ENCODE measurements around the gene SDHA. TPM values are rescaled to one million over a fixed set of nuclear protein-coding genes. Genes with fewer than 3 reads are reported as not detected.
"Not testable (repeated sequence)": the region's sequence is repeated elsewhere in the genome, so short reads cannot be mapped to it uniquely, and the experiment has no call there.

Gene SDHA
- polyA plus RNA-seq, 2 of the 4 experiments (the other 2 are of a cell fraction), result 115 to 134 TPM

DNA sequence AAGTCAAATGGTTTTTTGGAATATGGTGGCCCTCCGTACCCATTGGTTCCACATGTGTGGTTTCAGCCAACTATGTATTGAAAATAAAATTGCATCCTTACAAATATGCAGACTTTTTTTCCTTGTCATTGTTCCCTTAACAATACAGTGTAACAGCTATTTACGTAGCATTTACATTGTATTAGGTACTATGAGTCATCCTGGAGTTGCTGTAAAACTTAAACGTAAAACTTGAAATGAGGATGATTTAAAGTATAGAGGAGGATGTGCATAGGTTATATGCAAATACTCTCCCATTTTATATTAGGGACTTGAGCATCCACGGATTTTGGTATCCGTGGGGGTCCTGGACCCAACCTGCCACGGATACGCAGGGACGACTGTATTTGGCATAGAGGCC is 16.3 kb downstream of the SDHA start:
- TF ChIP-seq FOSB (CRISPR knock-in tag; IDR thresholded peaks at IDR 0.05) (no peak), FOSL2 (IDR thresholded peaks at IDR 0.05) (no peak), FOSL2 (CRISPR knock-in tag; IDR thresholded peaks at IDR 0.05) (peak; percentile 34; the same call in 1 of the 2 replicates), HOXB13 (CRISPR knock-in tag; IDR thresholded peaks at IDR 0.05; ENCODE audit: low read depth) (no peak)
- no peak for FAIRE-seq
- Histone ChIP-seq H3K9me3 (no peaks in the 10 kb centered on the region), H3K4me2 (no peak overlapping the region), H3K27ac (no peak overlapping the region), H3K4me3 (no peak overlapping the region), H3K4me1 (no peaks in the 10 kb centered on the region)
- ChIA-PET POLR2A (no interaction called here), CTCF (no interaction called here)
- 90% methylated on average over 8 of the region's 8 CpGs for WGBS (ENCODE audit: missing lambda C conversion rate)
- no peak for ATAC-seq
- DNase-seq (ENCODE audit: low read depth in 1 of 2, low spot score in 1 of 2), result no peak

DNA sequence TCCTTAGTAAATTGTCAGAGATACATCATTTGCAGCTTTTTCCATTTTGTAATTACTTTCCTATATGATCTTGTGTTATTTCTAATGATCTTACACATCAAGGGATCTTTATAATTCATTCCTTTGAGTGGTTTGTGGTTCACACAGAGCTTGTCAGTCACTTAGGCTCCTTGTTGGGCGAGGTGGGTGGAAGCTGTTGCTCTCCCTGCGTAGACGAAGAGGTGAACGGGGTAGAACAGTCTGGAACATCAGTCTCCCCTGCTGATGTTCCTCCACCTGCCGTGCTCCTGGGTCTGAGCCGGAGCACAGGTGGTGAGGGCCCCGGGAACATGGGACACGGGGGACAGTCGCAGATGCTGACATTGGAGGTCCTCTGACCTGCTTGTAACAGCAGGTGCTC is 17.4 kb downstream of the SDHA start:
- WGBS (ENCODE audit: missing lambda C conversion rate), result 96% methylated on average over 6 of the region's 9 CpGs
- ATAC-seq; H3K9me3 ChIP-seq; H3K4me2 ChIP-seq; H3K4me1 ChIP-seq; POLR2A ChIA-PET; DNase-seq (ENCODE audit: low read depth in 1 of 2, low spot score in 1 of 2); H3K27ac ChIP-seq; FAIRE-seq; H3K4me3 ChIP-seq: not testable (repeated sequence)
- CTCF ChIA-PET, result interaction anchor here (0.6 to 1.2 kb wide), 2 partner anchors 13 to 47 kb away, joined by 3 to 4 read pairs; no protein-coding TSS in a partner anchor

DNA sequence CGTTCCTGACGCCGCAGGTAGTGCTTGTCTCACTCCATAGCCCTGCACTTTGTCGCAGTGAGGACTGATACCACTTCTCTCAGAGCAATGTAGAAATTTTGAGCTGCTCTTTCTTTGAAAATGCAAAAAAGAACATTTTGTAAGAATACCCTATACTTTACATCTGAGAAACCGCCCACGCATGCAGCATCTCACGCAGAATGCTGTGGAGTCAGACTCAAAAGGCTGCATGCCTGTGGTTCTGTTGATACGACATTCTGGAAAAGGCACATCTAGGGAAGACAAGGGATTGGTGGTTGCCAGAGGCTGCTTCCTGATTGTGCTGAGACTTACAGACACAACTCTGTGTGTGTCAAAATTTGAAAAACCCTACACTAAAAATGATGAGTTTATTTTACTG is 19.8 kb downstream of the SDHA start:
- DNase-seq (ENCODE audit: low read depth in 1 of 2, low spot score in 1 of 2); H3K4me3 ChIP-seq; CTCF ChIA-PET; H3K4me1 ChIP-seq; POLR2A ChIA-PET; H3K9me3 ChIP-seq; H3K4me2 ChIP-seq; H3K27ac ChIP-seq; ATAC-seq; FAIRE-seq: not testable (repeated sequence)
- 91% methylated on average over 8 of the region's 8 CpGs for WGBS (ENCODE audit: missing lambda C conversion rate)

DNA sequence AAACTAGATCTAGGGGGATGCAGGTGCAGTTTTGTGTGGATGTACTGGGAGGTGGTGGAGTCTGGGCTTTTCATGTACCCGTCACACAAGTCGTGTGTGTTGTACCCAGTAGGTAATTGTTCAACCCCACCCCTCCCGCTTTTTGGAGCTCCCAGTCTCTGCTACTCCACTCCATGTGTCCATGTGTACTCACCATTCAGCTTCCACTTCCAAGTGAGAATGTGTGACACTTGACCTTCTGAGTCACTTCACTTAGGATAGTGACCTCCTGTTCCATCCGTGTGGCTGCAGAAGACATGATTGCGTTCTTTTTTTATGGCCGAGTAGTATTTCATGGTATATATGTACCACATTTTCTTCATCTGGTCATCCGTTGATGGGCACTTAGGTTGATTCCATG is 22.4 kb downstream of the SDHA start:
- H3K4me2 ChIP-seq; DNase-seq (ENCODE audit: low read depth in 1 of 2, low spot score in 1 of 2); ATAC-seq; H3K9me3 ChIP-seq; H3K27ac ChIP-seq; POLR2A ChIA-PET; FAIRE-seq; H3K4me3 ChIP-seq; H3K4me1 ChIP-seq: not testable (repeated sequence)
- CTCF ChIA-PET, result interaction anchor here (1.4 kb wide), 1 partner anchor 22 kb away, joined by 4 read pairs; the partner anchor contains the start of genes CCDC127 and SDHA
- 99% methylated on average over 7 of the region's 7 CpGs for WGBS (ENCODE audit: missing lambda C conversion rate)

DNA sequence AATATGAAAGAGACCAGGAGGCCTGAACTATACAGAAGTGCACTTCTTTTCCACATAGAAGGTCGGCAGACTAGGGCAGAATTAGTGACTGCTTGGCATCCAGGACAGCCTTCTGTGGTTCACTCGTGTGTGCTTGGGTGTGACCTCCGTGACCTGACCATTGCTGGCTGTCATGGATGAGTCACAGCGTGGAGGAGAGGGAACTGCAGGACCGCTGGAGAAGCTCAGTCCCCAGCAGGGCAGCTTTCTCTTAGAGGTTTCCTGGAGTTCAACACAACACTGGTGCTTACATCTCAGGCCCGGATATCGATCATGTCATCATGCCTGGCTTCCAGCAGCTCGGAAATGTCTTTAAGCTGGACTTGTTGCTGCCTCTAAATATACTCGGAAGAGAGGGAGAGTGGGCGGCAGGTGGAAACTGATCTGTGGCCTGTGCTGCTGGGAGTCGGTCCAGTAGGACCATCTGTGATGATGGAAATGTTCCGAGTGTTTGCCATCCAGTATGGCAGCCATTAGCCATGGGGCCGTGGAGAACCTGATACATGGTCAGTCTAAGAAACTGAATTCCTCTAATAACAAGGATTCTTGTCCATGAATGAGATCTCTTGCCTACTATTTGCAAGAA is 23.0 kb downstream of the SDHA start:
- DNase-seq (ENCODE audit: low read depth in 1 of 2, low spot score in 1 of 2); POLR2A ChIA-PET; H3K4me3 ChIP-seq; FAIRE-seq; H3K27ac ChIP-seq; ATAC-seq; H3K4me2 ChIP-seq; H3K9me3 ChIP-seq; H3K4me1 ChIP-seq: not testable (repeated sequence)
- CTCF ChIA-PET, result interaction anchor here (1.4 kb wide), 1 partner anchor 23 kb away, joined by 4 read pairs; the partner anchor contains the start of genes CCDC127 and SDHA
- WGBS (ENCODE audit: missing lambda C conversion rate), result 88% methylated on average over 13 of the region's 13 CpGs

DNA sequence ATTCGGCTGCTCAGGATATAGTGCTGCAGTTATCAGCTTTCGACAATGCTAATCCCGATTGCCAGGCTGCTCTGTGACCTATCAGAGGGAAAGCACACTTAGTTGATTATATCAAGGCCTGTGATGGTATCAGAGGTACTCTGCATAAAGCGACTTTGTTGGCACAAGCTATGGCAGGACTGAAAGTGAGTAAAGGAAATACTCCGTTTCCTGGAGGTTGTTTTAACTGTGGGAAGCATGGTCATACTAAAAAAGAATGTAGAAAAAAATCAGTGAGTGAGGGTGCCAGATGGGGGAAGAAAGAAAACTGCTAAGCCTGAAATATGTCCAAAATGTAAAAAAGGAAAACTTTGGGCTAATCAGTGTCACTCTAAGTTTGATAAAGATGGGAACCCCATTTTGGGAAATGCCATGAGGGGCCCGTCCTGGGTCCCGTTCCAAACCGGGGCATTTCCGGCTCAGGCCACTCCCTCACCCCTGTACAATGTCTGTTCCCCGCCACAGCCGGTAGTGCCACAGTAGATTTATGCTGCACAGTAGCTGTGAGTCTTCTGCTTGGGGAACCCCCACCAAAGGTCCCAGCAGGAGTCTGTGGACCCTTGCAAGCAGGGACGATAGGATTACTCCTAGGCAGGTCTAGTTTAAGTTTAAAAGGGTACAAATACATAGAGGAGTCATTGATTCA is 25.7 kb downstream of the SDHA start:
- DNase-seq (ENCODE audit: low read depth in 1 of 2, low spot score in 1 of 2); H3K9me3 ChIP-seq; FAIRE-seq; H3K4me2 ChIP-seq; CTCF ChIA-PET; ATAC-seq; H3K4me3 ChIP-seq; POLR2A ChIA-PET; H3K27ac ChIP-seq; H3K4me1 ChIP-seq: not testable (repeated sequence)
- WGBS (ENCODE audit: missing lambda C conversion rate), result 94% methylated on average over 12 of the region's 12 CpGs

DNA sequence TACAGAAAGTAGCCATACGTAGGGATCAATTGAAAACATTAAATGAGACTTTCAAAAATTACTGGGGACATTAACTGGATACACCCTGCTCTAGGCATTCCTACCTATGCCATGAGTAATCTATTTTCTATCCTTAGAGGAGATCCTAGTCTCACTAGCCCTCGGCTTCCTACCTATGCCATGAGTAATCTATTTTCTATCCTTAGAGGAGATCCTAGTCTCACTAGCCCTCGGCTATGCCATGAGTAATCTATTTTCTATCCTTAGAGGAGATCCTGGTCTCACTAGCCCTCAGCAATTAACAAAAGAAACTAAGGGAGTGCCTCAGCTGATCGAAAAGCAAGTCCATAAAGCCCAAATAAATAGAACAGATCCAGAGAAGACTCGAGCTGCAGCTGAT is 27.6 kb downstream of the SDHA start:
- H3K4me2 ChIP-seq; H3K4me1 ChIP-seq; FAIRE-seq; H3K9me3 ChIP-seq; H3K27ac ChIP-seq; POLR2A ChIA-PET; DNase-seq (ENCODE audit: low read depth in 1 of 2, low spot score in 1 of 2); ATAC-seq; H3K4me3 ChIP-seq: not testable (repeated sequence)
- 87% methylated on average over 5 of the region's 5 CpGs for WGBS (ENCODE audit: missing lambda C conversion rate)
- CTCF ChIA-PET, result interaction anchor here (1.0 kb wide), 1 partner anchor 11 kb away, joined by 3 read pairs; no protein-coding TSS in a partner anchor

DNA sequence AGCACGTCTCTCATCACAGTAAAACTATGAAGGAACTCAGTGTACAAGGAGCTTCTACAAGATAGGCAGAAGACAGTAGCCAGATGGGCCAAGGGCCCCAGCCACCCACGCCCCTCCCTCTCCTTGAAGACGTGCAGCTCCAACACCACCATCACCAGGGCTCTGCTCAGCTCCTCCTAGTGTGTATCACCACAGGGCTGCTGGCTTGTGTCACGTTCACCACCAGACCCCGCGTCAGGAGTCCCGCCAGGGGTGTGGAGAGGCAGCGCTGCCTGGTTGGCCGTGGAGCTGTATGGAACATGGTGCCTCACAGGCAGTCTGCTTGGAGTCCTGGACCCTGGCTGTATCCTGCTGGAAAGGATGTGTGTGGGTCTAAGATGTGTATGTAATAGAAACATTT is 32.3 kb downstream of the SDHA start:
- H3K9me3 ChIP-seq; H3K27ac ChIP-seq; POLR2A ChIA-PET; H3K4me3 ChIP-seq; H3K4me2 ChIP-seq; H3K4me1 ChIP-seq; ATAC-seq; FAIRE-seq; DNase-seq (ENCODE audit: low read depth in 1 of 2, low spot score in 1 of 2): not testable (repeated sequence)
- CTCF ChIA-PET, result interaction anchor here (0.6 to 0.8 kb wide), 2 partner anchors 17 to 32 kb away, joined by 3 read pairs; no protein-coding TSS in a partner anchor
- WGBS (ENCODE audit: missing lambda C conversion rate), result 97% methylated on average over 9 of the region's 9 CpGs

DNA sequence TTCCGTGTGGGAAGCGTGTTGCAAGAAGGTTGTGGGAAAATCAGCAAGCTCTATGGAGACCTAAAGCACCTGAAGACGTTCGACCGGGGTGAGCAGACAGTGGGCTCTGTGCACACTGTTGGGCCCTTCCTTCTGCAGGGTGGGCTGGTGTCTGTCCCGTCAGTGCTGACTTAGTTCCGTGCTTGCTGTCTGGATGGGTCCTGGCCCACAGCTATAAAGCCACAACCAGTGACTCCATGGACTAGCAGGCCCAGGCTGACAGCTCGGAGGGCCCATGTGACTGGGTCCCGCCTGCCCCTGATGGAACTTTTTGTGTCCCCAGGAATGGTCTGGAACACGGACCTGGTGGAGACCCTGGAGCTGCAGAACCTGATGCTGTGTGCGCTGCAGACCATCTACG is 32.9 kb downstream of the SDHA start:
- ATAC-seq, result peak in 1 of 2 experiments; percentile 19; a peak in 1 of 6 replicates
- 95% methylated on average over 10 of the region's 12 CpGs for WGBS (ENCODE audit: missing lambda C conversion rate)
- FAIRE-seq; H3K27ac ChIP-seq; DNase-seq (ENCODE audit: low read depth in 1 of 2, low spot score in 1 of 2); H3K4me1 ChIP-seq; H3K4me2 ChIP-seq; H3K4me3 ChIP-seq; H3K9me3 ChIP-seq; POLR2A ChIA-PET: not testable (repeated sequence)
- CTCF ChIA-PET, result interaction anchor here (0.8 kb wide), 1 partner anchor 31 kb away, joined by 3 read pairs; no protein-coding TSS in a partner anchor

DNA sequence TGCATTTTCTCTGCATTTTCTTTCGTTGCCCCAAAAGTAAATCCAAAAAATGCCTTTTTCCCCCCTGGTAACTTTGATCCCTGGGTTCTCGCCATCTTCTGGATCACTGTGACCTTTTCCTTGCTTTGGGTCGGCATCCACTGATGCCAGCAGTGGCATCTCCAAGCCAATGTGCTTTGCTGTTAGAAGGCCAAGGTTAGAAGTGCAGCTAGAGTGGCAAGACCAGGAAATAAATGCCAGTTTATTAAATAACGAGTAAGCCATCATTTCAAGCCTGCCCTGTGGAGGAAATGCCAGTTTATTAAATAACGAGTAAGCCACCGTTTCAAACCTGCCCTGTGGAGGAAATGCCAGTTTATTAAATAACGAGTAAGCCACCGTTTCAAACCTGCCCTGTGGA is 33.4 kb downstream of the SDHA start:
- POLR2A ChIA-PET; H3K4me3 ChIP-seq; CTCF ChIA-PET; H3K4me1 ChIP-seq; H3K9me3 ChIP-seq; DNase-seq (ENCODE audit: low read depth in 1 of 2, low spot score in 1 of 2); FAIRE-seq; H3K4me2 ChIP-seq; H3K27ac ChIP-seq: not testable (repeated sequence)
- 80% methylated on average over 8 of the region's 8 CpGs for whole genome bisulfite sequencing (ENCODE audit: missing lambda C conversion rate)
- 0 out of 6 replicates have a peak, but pooled peaks of 1 of the 2 experiments have one; percentile 30 for ATAC-seq

DNA sequence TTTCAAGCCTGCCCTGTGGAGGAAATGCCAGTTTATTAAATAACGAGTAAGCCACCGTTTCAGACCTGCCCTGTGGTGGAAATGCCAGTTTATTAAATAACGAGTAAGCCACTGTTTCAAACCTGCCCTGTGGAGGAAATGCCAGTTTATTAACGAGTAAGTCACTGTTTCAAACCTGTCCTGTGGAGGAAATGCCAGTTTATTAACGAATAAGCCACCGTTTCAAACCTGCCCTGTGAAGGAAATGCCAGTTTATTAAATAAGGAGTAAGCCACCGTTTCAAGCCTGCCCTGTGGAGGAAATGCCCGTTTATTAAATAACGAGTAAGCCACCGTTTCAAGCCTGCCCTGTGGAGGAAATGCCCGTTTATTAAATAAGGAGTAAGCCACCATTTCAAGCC is 33.9 kb downstream of the SDHA start:
- POLR2A ChIA-PET; H3K4me2 ChIP-seq; H3K27ac ChIP-seq; DNase-seq (ENCODE audit: low read depth in 1 of 2, low spot score in 1 of 2); H3K9me3 ChIP-seq; FAIRE-seq; H3K4me3 ChIP-seq; CTCF ChIA-PET; ATAC-seq; H3K4me1 ChIP-seq: not testable (repeated sequence)
- 88% methylated on average over 11 of the region's 11 CpGs for WGBS (ENCODE audit: missing lambda C conversion rate)
